Mucosa of stomach (tissue), 1 donor: Measurements from ENCODE around the gene RPH3AL.
"Not testable (repeated sequence)": the region's sequence is repeated elsewhere in the genome, so short reads cannot be mapped to it uniquely, and the experiment has no call there.

Experiments used
- H3K27me3 ChIP-seq: one replicate; pipeline ENCODE4 v1.7.0; 2013; ENCODE audit warnings: mild to moderate bottlenecking, low read length; ENCODE audit not compliant: control insufficient read depth, insufficient read depth
- H3K36me3 ChIP-seq: one replicate; pipeline ENCODE4 v1.7.0; 2013; ENCODE audit warnings: low read length; ENCODE audit not compliant: control insufficient read depth, insufficient read depth
- H3K4me1 ChIP-seq: one replicate; pipeline ENCODE4 v1.7.0; 2013; ENCODE audit warnings: mild to moderate bottlenecking, low read length; ENCODE audit not compliant: control insufficient read depth, insufficient read depth
- H3K4me3 ChIP-seq: one replicate; pipeline ENCODE4 v1.7.0; 2013; ENCODE audit warnings: low read length
- H3K9ac ChIP-seq: one replicate; pipeline ENCODE4 v1.7.0; 2013; ENCODE audit warnings: mild to moderate bottlenecking, low read length, moderate library complexity
- H3K9me3 ChIP-seq: one replicate; pipeline ENCODE4 v1.7.0; 2013; ENCODE audit warnings: mild to moderate bottlenecking, low read length, moderate library complexity; ENCODE audit not compliant: control insufficient read depth
- donor health status: Pancreatic carcinoma.

RPH3AL gene

GRCh38 chr17:200586-200985 lies 152.0 kb downstream of the RPH3AL start:
- H3K4me3 ChIP-seq, result no peak overlapping the region
- peaks cover 22% of the 10 kb centered on the region for H3K4me1 ChIP-seq
- no peaks in the 10 kb centered on the region for H3K36me3 ChIP-seq
- H3K9me3 ChIP-seq, result no peaks in the 10 kb centered on the region
- H3K9ac ChIP-seq, result peak overlapping the region; percentile 47
- H3K27me3 ChIP-seq, result peaks cover 25% of the 10 kb centered on the region

GRCh38 chr17:199806-200545 lies 152.6 kb downstream of the RPH3AL start:
- peak overlapping the region; percentile 47 for H3K9ac ChIP-seq
- H3K27me3 ChIP-seq, result peaks cover 23% of the 10 kb centered on the region
- H3K4me3 ChIP-seq, result no peak overlapping the region
- no peaks in the 10 kb centered on the region for H3K36me3 ChIP-seq
- no peaks in the 10 kb centered on the region for H3K9me3 ChIP-seq
- H3K4me1 ChIP-seq, result peaks cover 22% of the 10 kb centered on the region

GRCh38 chr17:199191-199604 lies 153.4 kb downstream of the RPH3AL start:
- Histone ChIP-seq H3K4me1 (peaks cover 22% of the 10 kb centered on the region), H3K27me3 (peaks cover 21% of the 10 kb centered on the region), H3K9ac (no peak overlapping the region), H3K9me3 (no peaks in the 10 kb centered on the region), H3K36me3 (no peaks in the 10 kb centered on the region), H3K4me3 (no peak overlapping the region)

- not testable (repeated sequence) for H3K36me3 ChIP-seq, H3K4me3 ChIP-seq, H3K9me3 ChIP-seq, H3K9ac ChIP-seq
- peaks cover 25% of the 10 kb centered on the region for H3K4me1 ChIP-seq
- H3K27me3 ChIP-seq, result peaks cover 21% of the 10 kb centered on the region
Observed at GRCh38 chr17:198225-198624, 154.4 kb downstream of the RPH3AL start.

GRCh38 chr17:197352-197751 lies 155.3 kb downstream of the RPH3AL start:
- Histone ChIP-seq H3K4me1 (peaks cover 25% of the 10 kb centered on the region), H3K36me3 (no peaks in the 10 kb centered on the region), H3K4me3 (no peak overlapping the region), H3K9ac (no peak overlapping the region), H3K27me3 (peaks cover 21% of the 10 kb centered on the region), H3K9me3 (no peaks in the 10 kb centered on the region)

GRCh38 chr17:194828-195602 lies 157.6 kb downstream of the RPH3AL start:
- no peak overlapping the region for H3K9ac ChIP-seq
- no peaks in the 10 kb centered on the region for H3K36me3 ChIP-seq
- H3K4me3 ChIP-seq, result no peak overlapping the region
- H3K4me1 ChIP-seq, result peaks cover 16% of the 10 kb centered on the region
- peaks cover 12% of the 10 kb centered on the region for H3K27me3 ChIP-seq
- H3K9me3 ChIP-seq, result no peaks in the 10 kb centered on the region

- H3K4me1 ChIP-seq, result peaks cover 7% of the 10 kb centered on the region
- H3K9ac ChIP-seq, result no peak overlapping the region
- no peak overlapping the region for H3K4me3 ChIP-seq
- H3K36me3 ChIP-seq, result no peaks in the 10 kb centered on the region
- peaks cover 3% of the 10 kb centered on the region for H3K27me3 ChIP-seq
- H3K9me3 ChIP-seq, result no peaks in the 10 kb centered on the region
Observed at GRCh38 chr17:193841-194806, 158.5 kb downstream of the RPH3AL start.

GRCh38 chr17:193426-193810 lies 159.2 kb downstream of the RPH3AL start:
- Histone ChIP-seq H3K9me3 (no peaks in the 10 kb centered on the region), H3K4me1 (peaks cover 4% of the 10 kb centered on the region), H3K36me3 (no peaks in the 10 kb centered on the region), H3K4me3 (no peak overlapping the region), H3K9ac (no peak overlapping the region), H3K27me3 (no peaks in the 10 kb centered on the region)

- H3K27me3 ChIP-seq, result no peaks in the 10 kb centered on the region
Observed at GRCh38 chr17:192666-193425, 159.8 kb downstream of the RPH3AL start.

GRCh38 chr17:189444-189843 lies 163.2 kb downstream of the RPH3AL start:
- Histone ChIP-seq H3K27me3 (no peaks in the 10 kb centered on the region), H3K9me3 (no peaks in the 10 kb centered on the region), H3K36me3 (no peaks in the 10 kb centered on the region), H3K4me1 (peaks cover 4% of the 10 kb centered on the region), H3K4me3 (no peak overlapping the region), H3K9ac (no peak overlapping the region)

More at GRCh38 chr17:192666-193425, 159.8 kb downstream of the RPH3AL start:
- H3K9me3 ChIP-seq, result no peaks in the 10 kb centered on the region
- H3K4me3 ChIP-seq, result no peak overlapping the region
- H3K4me1 ChIP-seq, result peaks cover 4% of the 10 kb centered on the region
- no peak overlapping the region for H3K9ac ChIP-seq
- H3K36me3 ChIP-seq, result no peaks in the 10 kb centered on the region

GRCh38 chr17:187130-187529 lies 165.5 kb downstream of the RPH3AL start:
- Histone ChIP-seq H3K4me3 (no peak overlapping the region), H3K36me3 (no peaks in the 10 kb centered on the region)

More at GRCh38 chr17:187130-187529, 165.5 kb downstream of the RPH3AL start:
- peaks cover 22% of the 10 kb centered on the region for H3K27me3 ChIP-seq
- H3K9me3 ChIP-seq, result no peaks in the 10 kb centered on the region
- no peak overlapping the region for H3K9ac ChIP-seq
- peaks cover 7% of the 10 kb centered on the region for H3K4me1 ChIP-seq
